ENCODE measurements around the gene HOXD13.

Gene HOXD13

GRCh38 chr2:176094349-176094748 is 1.8 kb downstream of the HOXD13 start:
- DNase-seq (ENCODE audit: low read depth) = no peak

GRCh38 chr2:176095421-176095820 is 2.9 kb downstream of the HOXD13 start:
- no peak for DNase-seq (ENCODE audit: low read depth)

- DNase-seq (ENCODE audit: low read depth) = peak; percentile 51
These were observed 3.9 kb downstream of the HOXD13 start for GRCh38 chr2:176096243-176096985.

- peak; percentile 78 for DNase-seq (ENCODE audit: low read depth)
These were observed 4.7 kb downstream of the HOXD13 start for GRCh38 chr2:176096986-176097819.

- DNase-seq (ENCODE audit: low read depth) = no peak
These were observed 5.4 kb downstream of the HOXD13 start for GRCh38 chr2:176097820-176098365.

- peak; percentile 30 for DNase-seq (ENCODE audit: low read depth)
These were observed 6.0 kb downstream of the HOXD13 start for GRCh38 chr2:176098366-176099158.

- DNase-seq (ENCODE audit: low read depth) = no peak
These were observed 6.7 kb downstream of the HOXD13 start for GRCh38 chr2:176099159-176099727.

GRCh38 chr2:176099728-176100546 is 7.4 kb downstream of the HOXD13 start, which contains the start of gene HOXD12:
Gene HOXD12 (plus strand): TSS chr2:176099795. CDS start chr2:176099802, 7 bp downstream.
- no peak for DNase-seq (ENCODE audit: low read depth)

GRCh38 chr2:176100547-176101140 is 8.1 kb downstream of the HOXD13 start:
- DNase-seq (ENCODE audit: low read depth) = no peak

GRCh38 chr2:176101216-176101830 is 8.8 kb downstream of the HOXD13 start:
- DNase-seq (ENCODE audit: low read depth) = no peak

- DNase-seq (ENCODE audit: low read depth) = no peak
These were observed 9.3 kb downstream of the HOXD13 start for GRCh38 chr2:176101842-176102241.

GRCh38 chr2:176102309-176102866 is 9.9 kb downstream of the HOXD13 start:
- DNase-seq (ENCODE audit: low read depth) = no peak

GRCh38 chr2:176103194-176103593 is 10.7 kb downstream of the HOXD13 start:
- no peak for DNase-seq (ENCODE audit: low read depth)

GRCh38 chr2:176103742-176104315 is 11.3 kb downstream of the HOXD13 start:
- no peak for DNase-seq (ENCODE audit: low read depth)

- peak; percentile 94 for DNase-seq (ENCODE audit: low read depth)
These were observed 12.0 kb downstream of the HOXD13 start for GRCh38 chr2:176104316-176105077.

GRCh38 chr2:176105078-176105729 is 12.7 kb downstream of the HOXD13 start:
- peak; percentile 51 for DNase-seq (ENCODE audit: low read depth)

- DNase-seq (ENCODE audit: low read depth) = peak; percentile 16
These were observed 13.4 kb downstream of the HOXD13 start for GRCh38 chr2:176105730-176106580.

Data from EH (cell line).